Endodermal cell (in vitro differentiated cells): Measurements from ENCODE around the gene CTIF. TPM values are rescaled to one million over a fixed set of nuclear protein-coding genes. Genes with fewer than 3 reads are reported as not detected.

Experiments used
- DNase-seq: peaks from one replicate; pipeline ENCODE4 v3.0.0-alpha.2; 2017
- H3K27ac ChIP-seq: 2 replicates; pipeline ENCODE4 v1.5.1; 2013; ENCODE audit warnings: mild to moderate bottlenecking, low read depth, low read length, moderate library complexity
- H3K27me3 ChIP-seq: 2 replicates; pipeline ENCODE4 v1.6.1; 2013; ENCODE audit warnings: mild to moderate bottlenecking, low read length, moderate library complexity; ENCODE audit not compliant: insufficient read depth, control insufficient read depth, poor library complexity, severe bottlenecking
- H3K36me3 ChIP-seq: 2 replicates; pipeline ENCODE4 v1.7.0; 2013; ENCODE audit warnings: mild to moderate bottlenecking, low read length, moderate library complexity; ENCODE audit not compliant: control insufficient read depth, insufficient read depth
- H3K4me1 ChIP-seq: one replicate; pipeline ENCODE4 v1.7.0; 2013; ENCODE audit warnings: low read length; ENCODE audit not compliant: control insufficient read depth, insufficient read depth
- H3K4me3 ChIP-seq: 2 replicates; pipeline ENCODE4 v1.5.1; 2013; ENCODE audit warnings: mild to moderate bottlenecking, low read length, moderate library complexity
- H3K9ac ChIP-seq: 2 replicates; pipeline ENCODE4 v1.6.1; 2013; ENCODE audit warnings: mild to moderate bottlenecking, low read length, moderate library complexity; ENCODE audit not compliant: poor library complexity, severe bottlenecking; ENCODE audit errors: extremely low read depth
- H3K9me3 ChIP-seq: 2 replicates; pipeline ENCODE4 v1.6.1; 2013; ENCODE audit warnings: mild to moderate bottlenecking, low read length, moderate library complexity; ENCODE audit not compliant: control insufficient read depth
- H3K27ac Mint-ChIP-seq: 2 replicates; pipeline ENCODE4 v1.8.0; 2020; ENCODE audit warnings: mixed read lengths
- H3K27me3 Mint-ChIP-seq: 2 replicates; pipeline ENCODE4 v1.8.0; 2021; ENCODE audit warnings: mild to moderate bottlenecking, mixed read lengths; ENCODE audit not compliant: insufficient read depth
- H3K36me3 Mint-ChIP-seq: 2 replicates; pipeline ENCODE4 v1.8.0; 2020; ENCODE audit warnings: low read depth, mixed read lengths
- H3K4me1 Mint-ChIP-seq: 2 replicates; pipeline ENCODE4 v1.8.0; 2020; ENCODE audit warnings: mixed read lengths
- H3K4me3 Mint-ChIP-seq: 2 replicates; pipeline ENCODE4 v1.8.0; 2020; ENCODE audit warnings: mild to moderate bottlenecking, moderate library complexity, mixed read lengths
- H3K9me3 Mint-ChIP-seq: 2 replicates; pipeline ENCODE4 v1.8.0; 2020; ENCODE audit warnings: mild to moderate bottlenecking, mixed read lengths
- CTCF ChIP-seq: fragments of 200-600 bp; sonication (generic); conservative IDR thresholded peaks from 2 replicates; pipeline ENCODE4 v1.5.0; 2021; ENCODE audit warnings: antibody characterized with exemption, mild to moderate bottlenecking
- WGBS, 2 experiments: methylation state at CpG; one replicate each; pipeline versions ENCODE4 v1.1.5 to v1.1.7; 2013; ENCODE audit warnings: missing lambda C conversion rate in 2 of 2, mixed read lengths in 1 of 2; ENCODE audit not compliant: insufficient coverage in 1 of 2, insufficient read length in 1 of 2; 5-methylcytosine and 5-hydroxymethylcytosine counted together
- total RNA-seq, 2 donors: library from RNA; stranded (reverse); fragmentation: NEBNext Ultra II Directional in 1 of 2; extraction: Animal tissue kit (Norgen Biotek cat#: 25700) in 1 of 2; gene quantifications; 2 replicates in 1 of 2; 3 replicates in 1 of 2; pipeline ENCODE4 v1.2.1, GENCODE V29; 2021

CTIF gene
- total RNA-seq, 2 donors from 2014 or later: 33.8 to 41.6 TPM

GRCh38 chr18:48813321-48813720 lies 274.5 kb downstream of the CTIF start:
- Mint-ChIP-seq H3K4me3 (no peak overlapping the region), H3K27me3 (no peaks in the 10 kb centered on the region), H3K36me3 (peaks cover 6% of the 10 kb centered on the region), H3K9me3 (no peaks in the 10 kb centered on the region), H3K4me1 (peaks cover 15% of the 10 kb centered on the region), H3K27ac (no peak overlapping the region)
- DNase-seq: peak; percentile 21
- Histone ChIP-seq H3K27ac (no peak overlapping the region), H3K4me3 (no peak overlapping the region), H3K27me3 (no peaks in the 10 kb centered on the region), H3K9ac (no peak overlapping the region), H3K36me3 (peaks cover 12% of the 10 kb centered on the region), H3K4me1 (peaks cover 2% of the 10 kb centered on the region), H3K9me3 (no peaks in the 10 kb centered on the region)
- no peak for TF ChIP-seq CTCF
- 93 to 97% methylated on average over 3 of the region's 3 CpGs for WGBS, 2 experiments

GRCh38 chr18:48813833-48814489 lies 275.1 kb downstream of the CTIF start:
- H3K4me1 Mint-ChIP-seq: peaks cover 15% of the 10 kb centered on the region
- peak; percentile 41 for DNase-seq
- no peak overlapping the region for H3K4me3 Mint-ChIP-seq
- Histone ChIP-seq H3K36me3 (peaks cover 13% of the 10 kb centered on the region), H3K4me1 (peaks cover 2% of the 10 kb centered on the region), H3K27me3 (no peaks in the 10 kb centered on the region), H3K9me3 (no peaks in the 10 kb centered on the region), H3K27ac (no peak overlapping the region), H3K9ac (no peak overlapping the region), H3K4me3 (no peak overlapping the region)
- H3K27ac Mint-ChIP-seq: peak overlapping the region; percentile 29
- H3K9me3 Mint-ChIP-seq: no peaks in the 10 kb centered on the region
- H3K36me3 Mint-ChIP-seq: peaks cover 6% of the 10 kb centered on the region
- 89 to 92% methylated on average over 5 of the region's 5 CpGs for WGBS, 2 experiments
- no peak for TF ChIP-seq CTCF
- no peaks in the 10 kb centered on the region for H3K27me3 Mint-ChIP-seq

- Histone ChIP-seq H3K9me3 (no peaks in the 10 kb centered on the region), H3K9ac (no peak overlapping the region), H3K36me3 (peaks cover 13% of the 10 kb centered on the region), H3K4me3 (no peak overlapping the region), H3K27me3 (no peaks in the 10 kb centered on the region), H3K4me1 (peaks cover 2% of the 10 kb centered on the region), H3K27ac (no peak overlapping the region)
- TF ChIP-seq CTCF: no peak
- peaks cover 15% of the 10 kb centered on the region for H3K4me1 Mint-ChIP-seq
- H3K27ac Mint-ChIP-seq: peak overlapping the region; percentile 32
- H3K9me3 Mint-ChIP-seq: no peaks in the 10 kb centered on the region
- H3K4me3 Mint-ChIP-seq: no peak overlapping the region
- H3K36me3 Mint-ChIP-seq: peaks cover 10% of the 10 kb centered on the region
- H3K27me3 Mint-ChIP-seq: no peaks in the 10 kb centered on the region
- 100% methylated on average over 3 to 5 of the region's 5 CpGs for WGBS, 2 experiments
- peak; percentile 20 for DNase-seq
These were observed 275.8 kb downstream of the CTIF start for GRCh38 chr18:48814490-48815178.
